Osteocyte (in vitro differentiated cells): ENCODE results near the gene TMEM200A. TPM values are rescaled to one million over a fixed set of nuclear protein-coding genes. Genes with fewer than 3 reads are reported as not detected.

Experiments used
- DNase-seq: peaks from one replicate; pipeline ENCODE4 v3.0.0; 2021; ENCODE audit warnings: mixed read lengths; ENCODE audit not compliant: unreplicated experiment; ENCODE audit errors: extremely low spot score
- H3K27ac Mint-ChIP-seq: one replicate; pipeline ENCODE4 v1.8.0; 2021; ENCODE audit warnings: mild to moderate bottlenecking, mixed read lengths; ENCODE audit not compliant: unreplicated experiment
- H3K27me3 Mint-ChIP-seq: one replicate; pipeline ENCODE4 v1.8.0; 2021; ENCODE audit warnings: mixed read lengths; ENCODE audit not compliant: unreplicated experiment
- H3K36me3 Mint-ChIP-seq: one replicate; pipeline ENCODE4 v1.8.0; 2021; ENCODE audit warnings: mixed read lengths; ENCODE audit not compliant: unreplicated experiment
- H3K4me1 Mint-ChIP-seq: one replicate; pipeline ENCODE4 v1.8.0; 2021; ENCODE audit warnings: mixed read lengths; ENCODE audit not compliant: unreplicated experiment
- H3K4me3 Mint-ChIP-seq: one replicate; pipeline ENCODE4 v1.8.0; 2021; ENCODE audit warnings: mild to moderate bottlenecking, moderate library complexity, mixed read lengths; ENCODE audit not compliant: unreplicated experiment
- H3K9me3 Mint-ChIP-seq: one replicate; pipeline ENCODE4 v1.8.0; 2021; ENCODE audit warnings: mixed read lengths; ENCODE audit not compliant: unreplicated experiment
- total RNA-seq: library from RNA; stranded (reverse); gene quantifications from 2 replicates; pipeline ENCODE4 v1.2.1, GENCODE V29; 2021
- TF ChIP-seq, protein P1 (sequence below): fragments of 200-600 bp; sonication (generic); IDR thresholded peaks from 2 replicates; pipeline ENCODE4 v1.5.0; 2021; ENCODE audit warnings: antibody characterized with exemption, mild to moderate bottlenecking, moderate library complexity

TMEM200A gene
- total RNA-seq, 1 donor from 2014 or later = 11.2 TPM

DNA sequence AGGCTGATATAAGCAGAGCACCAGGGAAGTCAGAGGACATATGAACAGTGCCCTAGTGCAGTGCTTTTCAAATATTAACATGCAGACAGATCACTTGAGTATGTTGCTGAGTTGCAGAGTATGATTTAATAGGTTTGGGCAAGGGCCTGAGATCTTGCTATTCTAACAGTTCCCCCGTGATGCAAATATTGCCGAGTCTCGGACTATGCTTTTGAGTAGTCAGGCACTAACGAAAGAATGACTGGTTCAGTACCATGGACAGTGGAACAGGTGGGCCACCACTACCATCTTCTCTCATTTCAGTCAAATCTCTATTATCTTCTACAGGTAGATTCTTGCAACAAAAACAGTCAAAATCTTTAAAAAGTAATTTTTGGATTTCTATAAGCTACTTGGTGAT, 3.7 kb upstream of the TMEM200A start:
- no peak for DNase-seq
- TF ChIP-seq, protein P1, sequence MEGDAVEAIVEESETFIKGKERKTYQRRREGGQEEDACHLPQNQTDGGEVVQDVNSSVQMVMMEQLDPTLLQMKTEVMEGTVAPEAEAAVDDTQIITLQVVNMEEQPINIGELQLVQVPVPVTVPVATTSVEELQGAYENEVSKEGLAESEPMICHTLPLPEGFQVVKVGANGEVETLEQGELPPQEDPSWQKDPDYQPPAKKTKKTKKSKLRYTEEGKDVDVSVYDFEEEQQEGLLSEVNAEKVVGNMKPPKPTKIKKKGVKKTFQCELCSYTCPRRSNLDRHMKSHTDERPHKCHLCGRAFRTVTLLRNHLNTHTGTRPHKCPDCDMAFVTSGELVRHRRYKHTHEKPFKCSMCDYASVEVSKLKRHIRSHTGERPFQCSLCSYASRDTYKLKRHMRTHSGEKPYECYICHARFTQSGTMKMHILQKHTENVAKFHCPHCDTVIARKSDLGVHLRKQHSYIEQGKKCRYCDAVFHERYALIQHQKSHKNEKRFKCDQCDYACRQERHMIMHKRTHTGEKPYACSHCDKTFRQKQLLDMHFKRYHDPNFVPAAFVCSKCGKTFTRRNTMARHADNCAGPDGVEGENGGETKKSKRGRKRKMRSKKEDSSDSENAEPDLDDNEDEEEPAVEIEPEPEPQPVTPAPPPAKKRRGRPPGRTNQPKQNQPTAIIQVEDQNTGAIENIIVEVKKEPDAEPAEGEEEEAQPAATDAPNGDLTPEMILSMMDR = no peak
- Mint-ChIP-seq H3K36me3 (no peaks in the 10 kb centered on the region), H3K27ac (no peak overlapping the region), H3K4me1 (peaks cover 9% of the 10 kb centered on the region), H3K27me3 (peaks cover 11% of the 10 kb centered on the region), H3K4me3 (no peak overlapping the region), H3K9me3 (peaks cover 3% of the 10 kb centered on the region)

DNA sequence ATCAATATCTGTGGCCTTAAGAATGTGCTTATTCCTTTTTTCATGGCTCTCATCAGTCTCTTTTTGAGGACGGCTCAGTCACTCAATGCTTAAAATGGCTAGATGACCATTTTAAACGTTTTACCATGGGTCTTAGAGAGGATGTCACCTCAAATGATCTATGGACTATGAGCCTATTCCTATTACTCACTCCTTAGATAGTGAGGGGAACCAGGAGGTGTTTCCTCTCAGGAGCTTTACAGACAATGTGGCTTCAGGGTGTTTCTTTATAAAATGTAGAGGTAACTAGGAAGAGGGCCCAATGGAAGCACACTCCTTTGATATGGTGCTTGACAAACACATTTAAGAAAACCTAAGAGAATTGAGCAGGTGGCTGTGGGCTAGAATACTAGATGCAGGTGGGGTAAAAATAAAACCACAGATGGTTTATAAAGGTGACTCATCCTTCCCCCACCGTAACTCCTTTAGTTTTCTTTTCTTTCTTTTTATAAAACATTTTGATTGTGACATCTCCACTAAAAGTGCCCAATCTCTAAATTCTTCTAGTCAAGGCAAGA, 1.5 kb upstream of the TMEM200A start:
- H3K4me1 Mint-ChIP-seq = peaks cover 19% of the 10 kb centered on the region
- H3K27ac Mint-ChIP-seq = no peak overlapping the region
- H3K4me3 Mint-ChIP-seq = no peak overlapping the region
- TF ChIP-seq, protein P1 = no peak
- DNase-seq = no peak
- no peaks in the 10 kb centered on the region for H3K36me3 Mint-ChIP-seq
- H3K9me3 Mint-ChIP-seq = peaks cover 3% of the 10 kb centered on the region
- peaks cover 2% of the 10 kb centered on the region for H3K27me3 Mint-ChIP-seq

DNA sequence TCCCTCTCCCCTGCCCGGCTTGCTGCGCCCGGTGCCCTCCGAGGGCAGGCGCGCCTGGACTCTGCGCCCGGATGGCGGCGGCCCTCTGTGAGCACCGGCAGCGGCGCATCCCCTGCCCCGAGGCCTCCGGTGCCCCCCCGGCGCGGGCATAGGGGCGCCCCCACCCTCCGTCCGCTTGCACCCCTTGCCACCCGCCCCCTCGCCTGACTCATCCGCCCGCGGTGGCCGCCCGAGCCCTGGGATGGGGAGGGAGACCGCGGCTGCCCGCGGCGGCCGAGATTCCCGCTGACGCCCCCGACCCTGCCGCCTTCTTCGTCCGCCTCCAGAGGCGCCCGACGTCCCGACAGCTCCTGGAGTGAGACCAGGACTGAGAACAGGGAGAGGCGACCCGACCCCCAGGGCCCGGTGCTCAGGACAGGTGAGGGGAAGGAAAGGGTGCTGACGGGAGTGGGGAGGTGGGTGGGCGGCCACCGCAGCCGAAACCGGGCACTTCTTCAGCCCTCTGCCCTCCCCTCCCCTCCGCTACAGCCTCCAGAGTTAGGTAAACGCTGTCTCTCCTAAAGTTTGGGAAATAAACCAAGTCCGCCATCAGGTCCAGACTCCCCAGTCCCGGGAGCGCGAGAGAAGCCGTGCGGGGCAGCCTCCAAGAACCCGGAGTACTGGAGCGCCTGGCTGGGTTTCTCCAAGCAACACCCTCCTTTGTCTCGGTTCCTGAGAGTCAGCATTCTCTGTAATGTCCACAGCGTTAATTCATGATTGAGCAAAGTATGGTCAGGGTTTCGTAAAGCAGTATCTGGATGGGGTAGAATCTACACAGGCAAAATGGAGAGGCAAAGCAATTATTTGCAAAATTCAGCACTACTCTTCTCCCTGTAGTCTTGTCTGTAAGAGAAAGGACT, 539 bp downstream of the TMEM200A start:
- no peaks in the 10 kb centered on the region for H3K36me3 Mint-ChIP-seq
- DNase-seq = peak; percentile 87
- peaks cover 19% of the 10 kb centered on the region for H3K4me1 Mint-ChIP-seq
- peak overlapping the region; percentile 88 for H3K4me3 Mint-ChIP-seq
- H3K27ac Mint-ChIP-seq = peak overlapping the region; percentile 80
- TF ChIP-seq, protein P1 = peak; percentile 37
- no peaks in the 10 kb centered on the region for H3K27me3 Mint-ChIP-seq
- no peaks in the 10 kb centered on the region for H3K9me3 Mint-ChIP-seq

DNA sequence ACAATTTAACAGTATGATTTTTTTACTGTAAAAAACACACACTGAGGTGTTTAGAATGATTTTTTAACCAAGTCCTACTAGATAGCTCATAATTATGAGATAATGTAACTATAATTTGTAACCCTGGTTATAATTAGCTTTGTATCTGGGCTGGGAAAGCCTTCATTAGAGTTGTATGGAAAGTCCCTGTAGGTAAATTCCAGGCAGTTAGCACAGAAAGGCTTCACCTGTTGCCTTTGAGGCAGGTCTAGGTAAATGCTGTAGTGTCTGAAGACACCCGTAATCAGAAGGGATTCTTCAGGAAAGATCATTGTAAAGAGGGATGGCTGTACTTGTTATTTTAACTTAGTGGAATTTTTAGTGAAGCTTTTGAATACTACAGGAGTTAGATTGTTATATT, 1.9 kb downstream of the TMEM200A start:
- Mint-ChIP-seq H3K4me1 (peaks cover 21% of the 10 kb centered on the region), H3K36me3 (no peaks in the 10 kb centered on the region), H3K9me3 (no peaks in the 10 kb centered on the region), H3K27me3 (no peaks in the 10 kb centered on the region), H3K4me3 (peak overlapping the region; percentile 88), H3K27ac (no peak overlapping the region)
- DNase-seq = no peak
- TF ChIP-seq, protein P1 = no peak

DNA sequence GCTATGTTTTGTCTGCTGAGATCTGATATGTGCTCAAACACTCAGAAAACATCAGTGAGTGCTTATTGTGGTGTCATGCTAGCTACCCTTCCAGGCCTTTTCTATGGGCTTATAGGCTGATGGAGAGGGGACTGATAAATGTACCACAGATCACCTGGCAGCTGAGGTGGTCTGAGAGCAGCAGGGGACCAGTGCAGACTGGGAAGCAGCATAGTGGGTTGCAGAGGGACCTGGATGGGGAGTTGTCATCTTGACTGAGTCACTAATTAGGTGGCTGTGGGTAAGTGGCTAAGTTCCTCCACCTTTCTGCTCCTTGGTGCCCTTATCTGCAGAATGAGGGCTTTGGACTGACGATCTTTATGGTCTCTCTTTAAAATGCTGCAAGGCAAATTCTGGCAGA, 2.8 kb downstream of the TMEM200A start:
- Mint-ChIP-seq H3K27me3 (no peaks in the 10 kb centered on the region), H3K36me3 (no peaks in the 10 kb centered on the region), H3K4me1 (peaks cover 21% of the 10 kb centered on the region), H3K4me3 (no peak overlapping the region), H3K27ac (no peak overlapping the region), H3K9me3 (no peaks in the 10 kb centered on the region)
- no peak for DNase-seq
- TF ChIP-seq, protein P1 = no peak
